ENCODE data around the gene RBM4. TPM values are rescaled to one million over a fixed set of nuclear protein-coding genes. Genes with fewer than 3 reads are reported as not detected.
A peak's percentile ranks its signal among the peaks of the same experiment; 100 is the strongest.

Gene RBM4
- total and polyA plus RNA-seq, 2 of the 13 experiments (the other 11 are each of a cell fraction or from before 2014, with no cell fraction given) = 126 to 136 TPM

DNA sequence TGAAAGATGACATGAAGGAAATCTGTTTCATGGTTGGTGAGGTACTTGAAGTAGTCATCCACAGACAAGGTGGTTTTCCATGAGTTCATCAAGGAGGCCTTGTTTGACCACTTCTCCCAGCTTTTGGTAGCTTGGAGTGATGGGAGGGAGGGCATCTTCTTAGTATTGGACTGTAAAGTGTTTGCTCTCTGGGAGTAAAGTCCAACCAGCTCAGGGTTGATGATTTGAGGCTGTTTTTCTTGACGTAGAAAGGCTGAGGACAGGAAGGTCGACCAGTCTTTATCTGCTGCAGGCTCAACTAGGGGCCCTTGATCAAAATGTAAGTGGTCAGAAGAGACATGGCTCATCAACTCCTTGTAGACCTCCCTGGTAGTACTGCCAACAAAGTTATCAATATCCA is 47.3 kb upstream of the RBM4 start (continued):
- TF ChIP-seq, protein P1, sequence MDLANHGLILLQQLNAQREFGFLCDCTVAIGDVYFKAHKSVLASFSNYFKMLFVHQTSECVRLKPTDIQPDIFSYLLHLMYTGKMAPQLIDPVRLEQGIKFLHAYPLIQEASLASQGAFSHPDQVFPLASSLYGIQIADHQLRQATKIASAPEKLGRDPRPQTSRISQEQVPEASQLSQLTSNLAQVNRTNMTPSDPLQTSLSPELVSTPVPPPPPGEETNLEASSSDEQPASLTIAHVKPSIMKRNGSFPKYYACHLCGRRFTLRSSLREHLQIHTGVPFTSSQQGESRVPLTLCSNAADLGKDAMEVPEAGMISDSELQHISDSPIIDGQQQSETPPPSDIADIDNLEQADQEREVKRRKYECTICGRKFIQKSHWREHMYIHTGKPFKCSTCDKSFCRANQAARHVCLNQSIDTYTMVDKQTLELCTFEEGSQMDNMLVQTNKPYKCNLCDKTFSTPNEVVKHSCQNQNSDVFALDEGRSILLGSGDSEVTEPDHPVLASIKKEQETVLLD (CRISPR knock-in tag; IDR thresholded peaks at IDR 0.05; ENCODE audit: low read depth) = no peak
- no peak for TF ChIP-seq SP1 (IDR thresholded peaks at IDR 0.05)
- TF ChIP-seq SP1 (CRISPR knock-in tag; IDR thresholded peaks at IDR 0.05) = no peak
- TF ChIP-seq ZBTB21 (CRISPR knock-in tag; IDR thresholded peaks at IDR 0.05) = 0 out of 2 replicates have a peak, but pooled peaks have one; percentile 54
- TF ChIP-seq, protein P2, sequence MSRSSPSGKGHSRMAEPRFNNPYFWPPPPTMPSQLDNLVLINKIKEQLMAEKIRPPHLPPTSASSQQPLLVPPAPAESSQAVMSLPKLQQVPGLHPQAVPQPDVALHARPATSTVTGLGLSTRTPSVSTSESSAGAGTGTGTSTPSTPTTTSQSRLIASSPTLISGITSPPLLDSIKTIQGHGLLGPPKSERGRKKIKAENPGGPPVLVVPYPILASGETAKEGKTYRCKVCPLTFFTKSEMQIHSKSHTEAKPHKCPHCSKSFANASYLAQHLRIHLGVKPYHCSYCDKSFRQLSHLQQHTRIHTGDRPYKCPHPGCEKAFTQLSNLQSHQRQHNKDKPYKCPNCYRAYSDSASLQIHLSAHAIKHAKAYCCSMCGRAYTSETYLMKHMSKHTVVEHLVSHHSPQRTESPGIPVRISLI (CRISPR knock-in tag; IDR thresholded peaks at IDR 0.05; ENCODE audit: borderline replicate concordance) = no peak
- TF ChIP-seq NPAS2 (CRISPR knock-in tag; IDR thresholded peaks at IDR 0.05; ENCODE audit: borderline replicate concordance) = no peak
- no peak for TF ChIP-seq ATF7-NPFF (CRISPR knock-in tag; IDR thresholded peaks at IDR 0.05; ENCODE audit: low read depth)
- TF ChIP-seq, protein P3, sequence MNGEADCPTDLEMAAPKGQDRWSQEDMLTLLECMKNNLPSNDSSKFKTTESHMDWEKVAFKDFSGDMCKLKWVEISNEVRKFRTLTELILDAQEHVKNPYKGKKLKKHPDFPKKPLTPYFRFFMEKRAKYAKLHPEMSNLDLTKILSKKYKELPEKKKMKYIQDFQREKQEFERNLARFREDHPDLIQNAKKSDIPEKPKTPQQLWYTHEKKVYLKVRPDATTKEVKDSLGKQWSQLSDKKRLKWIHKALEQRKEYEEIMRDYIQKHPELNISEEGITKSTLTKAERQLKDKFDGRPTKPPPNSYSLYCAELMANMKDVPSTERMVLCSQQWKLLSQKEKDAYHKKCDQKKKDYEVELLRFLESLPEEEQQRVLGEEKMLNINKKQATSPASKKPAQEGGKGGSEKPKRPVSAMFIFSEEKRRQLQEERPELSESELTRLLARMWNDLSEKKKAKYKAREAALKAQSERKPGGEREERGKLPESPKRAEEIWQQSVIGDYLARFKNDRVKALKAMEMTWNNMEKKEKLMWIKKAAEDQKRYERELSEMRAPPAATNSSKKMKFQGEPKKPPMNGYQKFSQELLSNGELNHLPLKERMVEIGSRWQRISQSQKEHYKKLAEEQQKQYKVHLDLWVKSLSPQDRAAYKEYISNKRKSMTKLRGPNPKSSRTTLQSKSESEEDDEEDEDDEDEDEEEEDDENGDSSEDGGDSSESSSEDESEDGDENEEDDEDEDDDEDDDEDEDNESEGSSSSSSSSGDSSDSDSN (CRISPR knock-in tag; IDR thresholded peaks at IDR 0.05) = no peak
- no peak for TF ChIP-seq BRD4 (CRISPR knock-in tag; IDR thresholded peaks at IDR 0.05)
- TF ChIP-seq SMARCC2 (IDR thresholded peaks at IDR 0.05) = no peak
- TF ChIP-seq MTA3 (CRISPR knock-in tag; IDR thresholded peaks at IDR 0.05) = no peak
- no peak for TF ChIP-seq ZMYM3 (CRISPR knock-in tag; IDR thresholded peaks at IDR 0.05)
- TF ChIP-seq ZNF614 (CRISPR knock-in tag; IDR thresholded peaks at IDR 0.05; ENCODE audit: borderline replicate concordance) = no peak
- TF ChIP-seq POLR2A (IDR thresholded peaks at IDR 0.05; ENCODE audit: insufficient read depth in 1 of 2, low read depth in 2 of 2, low read length in 2 of 2) = 0 out of 4 replicates have a peak, but pooled peaks of 1 of the 2 experiments have one; percentile 24
- TF ChIP-seq, protein P4, sequence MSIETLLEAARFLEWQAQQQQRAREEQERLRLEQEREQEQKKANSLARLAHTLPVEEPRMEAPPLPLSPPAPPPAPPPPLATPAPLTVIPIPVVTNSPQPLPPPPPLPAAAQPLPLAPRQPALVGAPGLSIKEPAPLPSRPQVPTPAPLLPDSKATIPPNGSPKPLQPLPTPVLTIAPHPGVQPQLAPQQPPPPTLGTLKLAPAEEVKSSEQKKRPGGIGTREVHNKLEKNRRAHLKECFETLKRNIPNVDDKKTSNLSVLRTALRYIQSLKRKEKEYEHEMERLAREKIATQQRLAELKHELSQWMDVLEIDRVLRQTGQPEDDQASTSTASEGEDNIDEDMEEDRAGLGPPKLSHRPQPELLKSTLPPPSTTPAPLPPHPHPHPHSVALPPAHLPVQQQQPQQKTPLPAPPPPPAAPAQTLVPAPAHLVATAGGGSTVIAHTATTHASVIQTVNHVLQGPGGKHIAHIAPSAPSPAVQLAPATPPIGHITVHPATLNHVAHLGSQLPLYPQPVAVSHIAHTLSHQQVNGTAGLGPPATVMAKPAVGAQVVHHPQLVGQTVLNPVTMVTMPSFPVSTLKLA (IDR thresholded peaks at IDR 0.05) = no peak
- TF ChIP-seq, protein P5, sequence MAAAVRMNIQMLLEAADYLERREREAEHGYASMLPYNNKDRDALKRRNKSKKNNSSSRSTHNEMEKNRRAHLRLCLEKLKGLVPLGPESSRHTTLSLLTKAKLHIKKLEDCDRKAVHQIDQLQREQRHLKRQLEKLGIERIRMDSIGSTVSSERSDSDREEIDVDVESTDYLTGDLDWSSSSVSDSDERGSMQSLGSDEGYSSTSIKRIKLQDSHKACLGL (CRISPR knock-in tag; IDR thresholded peaks at IDR 0.05) = no peak
- no peak for TF ChIP-seq ZNF782 (CRISPR knock-in tag; IDR thresholded peaks at IDR 0.05; ENCODE audit: borderline replicate concordance)
- peak in 1 of 2 experiments; percentile 45; a peak in 1 of 4 replicates for TF ChIP-seq EP300 (IDR thresholded peaks at IDR 0.05; ENCODE audit: low read depth in 2 of 2, low read length in 2 of 2)
- TF ChIP-seq EP300 (CRISPR knock-in tag; IDR thresholded peaks at IDR 0.05; ENCODE audit: borderline replicate concordance) = no peak
- TF ChIP-seq HNRNPH1 (optimal IDR thresholded peaks at IDR 0.05; ENCODE audit: low read depth, low read length) = no peak
- TF ChIP-seq ZNF790 (CRISPR knock-in tag; IDR thresholded peaks at IDR 0.05; ENCODE audit: borderline replicate concordance) = no peak
- peak; percentile 32; the same call in 1 of the 2 replicates for TF ChIP-seq RXRB (CRISPR knock-in tag; IDR thresholded peaks at IDR 0.05; ENCODE audit: borderline replicate concordance)
- TF ChIP-seq ZNF253 (CRISPR knock-in tag; IDR thresholded peaks at IDR 0.05; ENCODE audit: borderline replicate concordance) = no peak

Data from HepG2 (cell line).